ENCODE data around the gene CCDC178. TPM values are rescaled to one million over a fixed set of nuclear protein-coding genes. Genes with fewer than 3 reads are reported as not detected.

Gene CCDC178
- total and polyA plus RNA-seq, 2 donors (not counting 3 experiments of a cell fraction or from before 2014, with no cell fraction given) = 0.80 to 1.6 TPM

- Histone ChIP-seq H3K4me1 (ENCODE audit: control insufficient read depth, extremely low read depth, insufficient read depth, low read length) (no peaks in the 10 kb centered on the region), H3K27me3 (ENCODE audit: control insufficient read depth in 2 of 2, insufficient read depth in 2 of 2, low read length in 2 of 2) (no peaks in the 10 kb centered on the region), H3K4me3 (replicated peaks in 1 of 3; ENCODE audit: insufficient read depth in 1 of 3, low read depth in 1 of 3, low read length in 3 of 3) (no peak overlapping the region), H4K20me1 (replicated peaks; ENCODE audit: control insufficient read depth, extremely low read depth, insufficient read depth, low read length) (no peaks in the 10 kb centered on the region), H3K79me2 (ENCODE audit: control insufficient read depth, insufficient read depth, low read length) (no peaks in the 10 kb centered on the region), H3K36me3 (ENCODE audit: control insufficient read depth in 2 of 2, extremely low read depth in 1 of 2, insufficient read depth in 2 of 2, low read length in 2 of 2) (no peaks in the 10 kb centered on the region), H2AFZ (ENCODE audit: low read depth, low read length) (no peak overlapping the region), H3K9ac (replicated peaks; ENCODE audit: extremely low read depth, insufficient read depth, low read length) (no peak overlapping the region), H3K4me2 (ENCODE audit: insufficient read depth, low read length) (no peak overlapping the region), H3K27ac (ENCODE audit: insufficient read depth, low read depth, low read length) (no peak overlapping the region), H3K9me1 (replicated peaks; ENCODE audit: control insufficient read depth, extremely low read depth, insufficient read depth, low read length) (no peaks in the 10 kb centered on the region), H3K9me3 (replicated peaks; ENCODE audit: control insufficient read depth, insufficient read depth, low read length) (no peaks in the 10 kb centered on the region)
- dilution Hi-C loops (cut with MboI; ENCODE audit: extremely low pct_ligation_motif_present, low sequenced_read_pairs) = no loop called here
- intact Hi-C loops (cut with micrococcal nuclease) = no loop called here
- FAIRE-seq = no peak
- TF ChIP-seq POLR2A (IDR thresholded peaks at IDR 0.05; ENCODE audit: low read depth, low read length) (no peak), MYC (IDR thresholded peaks at IDR 0.05; ENCODE audit: low read depth, low read length) (no peak), FOS (IDR thresholded peaks at IDR 0.05; ENCODE audit: borderline replicate concordance, insufficient read depth, low read length) (no peak), MAX (IDR thresholded peaks at IDR 0.05; ENCODE audit: insufficient read depth, insufficient read length) (no peak), GATA2 (IDR thresholded peaks at IDR 0.05; ENCODE audit: insufficient read depth, insufficient read length, low read depth, low read length) (no peak), CTCF (IDR thresholded peaks at IDR 0.05; ENCODE audit: extremely low read depth in 1 of 2, insufficient read depth in 1 of 2, low read depth in 1 of 2, low read length in 2 of 2) (no peak), POLR2AphosphoS5 (IDR thresholded peaks at IDR 0.05; ENCODE audit: insufficient read depth, low read depth, low read length) (no peak), JUN (IDR thresholded peaks at IDR 0.05; ENCODE audit: borderline replicate concordance, insufficient read depth, insufficient read length, low read depth) (no peak)
- BruUV-seq (replicated peaks) = no TSS peak
- CTCF ChIA-PET = no interaction called here
- POLR2A ChIA-PET = no interaction called here
- DNase-seq (ENCODE audit: low read depth, low spot score) = no peak
These were observed 279.4 kb downstream of the CCDC178 start for GRCh38 chr18:33161131-33161530.
